Fibroblast of skin of left quadriceps (primary cell): ENCODE results near the gene MAPRE2.
"Not testable (repeated sequence)": the region's sequence is repeated elsewhere in the genome, so short reads cannot be mapped to it uniquely, and the experiment has no call there.

Experiments used
- DNase-seq, 2 experiments: peaks; one replicate each; pipeline ENCODE4 v3.0.0-alpha.2; 2013; ENCODE audit warnings: low read depth in 2 of 2

MAPRE2 gene

GRCh38 chr18:35091841-35092240, 50.6 kb downstream of the MAPRE2 start:
- DNase-seq: no peak

GRCh38 chr18:35095983-35096676, 54.9 kb downstream of the MAPRE2 start:
- no peak for DNase-seq

GRCh38 chr18:35096677-35097011, 55.4 kb downstream of the MAPRE2 start:
- DNase-seq: no peak

GRCh38 chr18:35097195-35097594, 56.0 kb downstream of the MAPRE2 start:
- DNase-seq: no peak

DNA sequence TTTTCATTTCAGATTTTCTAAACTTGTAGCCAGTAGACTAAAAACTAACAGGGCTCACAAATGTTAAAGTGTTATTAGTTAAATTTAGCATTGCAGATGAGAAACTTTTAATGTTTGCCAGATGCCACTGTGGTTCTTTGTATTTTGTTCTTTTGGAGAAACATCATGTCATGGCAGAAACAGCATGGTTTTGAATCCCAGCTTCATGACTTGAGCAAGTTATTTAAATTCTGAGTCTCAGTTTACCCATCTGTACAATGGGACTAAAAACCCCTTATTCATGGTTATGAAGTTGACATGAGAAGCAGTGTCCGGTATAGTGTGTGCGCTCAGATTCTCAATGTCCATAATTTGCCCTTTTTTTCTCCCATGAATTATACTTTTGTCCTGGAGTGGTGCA, 56.5 kb downstream of the MAPRE2 start:
- no peak for DNase-seq

DNA sequence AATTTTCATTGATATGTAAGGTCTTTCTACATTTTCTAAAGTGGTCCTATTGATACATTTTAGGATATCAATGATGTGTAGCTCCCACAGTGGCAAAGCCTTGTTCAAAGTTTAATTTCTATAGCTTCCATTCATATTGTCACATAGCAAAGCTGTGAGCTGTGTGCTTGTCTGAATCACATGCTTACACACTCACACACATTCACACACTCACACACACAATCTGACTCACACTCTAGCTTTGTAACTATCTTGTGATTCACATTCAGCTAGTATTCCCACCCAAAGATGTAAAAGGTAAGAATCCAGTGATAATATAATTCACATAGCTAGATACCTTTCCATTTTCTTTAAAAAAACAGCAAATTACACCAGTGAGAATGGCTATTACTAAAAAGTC, 58.7 kb downstream of the MAPRE2 start:
- no peak for DNase-seq

GRCh38 chr18:35104391-35105051, 63.3 kb downstream of the MAPRE2 start:
- DNase-seq: no peak

- DNase-seq: no peak
Measured at GRCh38 chr18:35106013-35106844, 65.0 kb downstream of the MAPRE2 start.

DNA sequence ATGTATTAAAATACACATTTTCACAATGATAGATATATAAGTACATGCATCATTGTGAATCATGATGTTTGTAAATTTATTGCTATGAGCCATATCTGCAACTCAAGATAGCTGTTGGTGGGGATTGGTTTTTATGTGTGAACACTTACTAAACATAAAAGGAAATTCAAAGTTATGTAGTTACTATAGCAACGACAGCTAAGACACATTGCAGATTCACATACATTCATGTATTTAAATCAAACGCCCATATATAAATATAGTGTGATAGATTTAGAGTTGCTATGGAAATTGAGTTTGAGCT, 65.6 kb downstream of the MAPRE2 start:
- DNase-seq: no peak

- no peak for DNase-seq
Measured at GRCh38 chr18:35107216-35107615, 66.0 kb downstream of the MAPRE2 start.

- not testable (repeated sequence) for DNase-seq
Measured at GRCh38 chr18:35108088-35108487, 66.9 kb downstream of the MAPRE2 start.

DNA sequence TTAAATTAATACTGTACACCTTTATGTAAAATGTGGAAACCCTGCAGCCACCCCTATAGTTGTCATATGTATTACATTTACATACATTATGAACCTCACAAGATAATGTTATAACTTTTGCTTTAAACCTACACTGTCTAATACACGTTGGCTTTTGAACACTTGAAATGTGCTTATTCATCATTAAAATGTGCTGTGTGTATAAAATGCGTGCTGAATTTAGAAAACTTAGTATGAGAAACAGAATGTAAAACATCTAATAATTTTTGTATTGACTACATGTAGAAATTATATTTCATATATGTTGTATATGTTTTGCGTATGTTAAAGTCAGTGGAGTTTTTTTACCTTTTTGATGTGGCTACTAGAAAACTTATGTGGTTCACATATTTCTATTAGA, 68.8 kb downstream of the MAPRE2 start:
- DNase-seq: no peak

DNA sequence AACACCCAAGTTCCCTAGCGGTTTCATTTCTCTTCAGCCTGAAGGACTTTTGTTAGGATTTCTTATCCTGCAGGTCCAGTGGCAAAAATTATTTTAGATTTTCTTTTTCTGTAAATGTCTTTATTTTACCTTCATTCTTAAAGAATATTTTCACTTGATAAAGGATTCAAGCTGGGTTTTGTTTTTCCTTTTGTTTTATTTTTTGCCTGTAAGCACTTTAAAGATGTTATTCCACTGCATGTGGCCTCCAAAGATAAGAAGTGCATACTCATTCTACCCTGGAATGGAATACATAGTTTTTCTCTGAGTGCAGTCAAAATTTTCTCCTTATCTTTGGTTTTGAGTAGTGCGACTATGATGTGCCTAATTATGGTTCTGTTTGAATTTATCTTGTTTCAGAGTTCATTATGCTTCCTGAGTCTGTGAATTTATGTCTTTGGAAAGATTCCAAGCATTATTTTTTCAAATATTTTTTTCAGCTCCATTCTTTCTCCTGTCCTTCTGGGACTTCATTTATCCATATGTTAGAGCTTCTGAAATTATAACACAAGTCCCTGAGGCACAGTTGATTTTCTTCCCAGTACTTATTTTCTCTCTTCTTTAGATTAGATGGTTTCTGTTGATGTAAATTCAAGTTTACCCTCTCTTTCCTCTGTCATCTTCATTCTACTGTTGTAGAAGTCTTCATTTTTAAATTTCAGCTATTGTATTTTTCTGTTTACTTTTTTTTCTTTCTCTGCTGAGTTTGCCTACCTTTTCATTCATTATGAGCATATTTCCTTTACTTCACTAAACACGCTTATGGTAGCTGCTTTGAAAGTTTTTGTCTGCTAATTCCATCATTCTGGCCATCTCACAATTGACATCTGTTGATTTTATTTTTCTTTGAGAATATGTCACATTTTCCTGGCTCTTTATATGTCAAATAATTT, 69.6 kb downstream of the MAPRE2 start:
- no peak for DNase-seq

- DNase-seq: no peak
Measured at GRCh38 chr18:35112696-35113095, 71.5 kb downstream of the MAPRE2 start.

- no peak for DNase-seq
Measured at GRCh38 chr18:35114305-35114704, 73.1 kb downstream of the MAPRE2 start.

- no peak for DNase-seq
Measured at GRCh38 chr18:35116784-35117318, 75.6 kb downstream of the MAPRE2 start.

DNA sequence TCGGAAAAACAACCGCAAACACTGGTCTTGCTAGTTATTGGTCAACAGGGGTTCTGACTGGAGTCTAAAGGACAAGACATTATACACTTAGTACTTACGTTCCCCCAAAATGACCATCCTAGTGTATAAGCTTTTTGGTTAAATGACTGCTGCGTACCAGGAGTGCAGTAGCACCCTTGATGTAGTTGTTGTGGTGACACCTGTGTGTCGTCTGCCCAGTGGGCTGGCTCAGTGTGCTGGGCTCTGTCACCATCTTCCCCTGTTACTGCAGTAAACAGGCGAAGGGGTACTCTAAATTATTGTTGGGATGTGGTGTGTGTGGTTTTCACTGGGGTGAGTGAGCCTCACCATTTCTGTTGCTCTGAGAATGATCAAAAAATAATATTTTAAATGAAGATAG, 76.2 kb downstream of the MAPRE2 start:
- DNase-seq: no peak

GRCh38 chr18:35117951-35118411, 76.8 kb downstream of the MAPRE2 start:
- DNase-seq: peak in 1 of 2 experiments; percentile 10

- no peak for DNase-seq
Measured at GRCh38 chr18:35118641-35119040, 77.4 kb downstream of the MAPRE2 start.

- no peak for DNase-seq
Measured at GRCh38 chr18:35121038-35121437, 79.8 kb downstream of the MAPRE2 start.

DNA sequence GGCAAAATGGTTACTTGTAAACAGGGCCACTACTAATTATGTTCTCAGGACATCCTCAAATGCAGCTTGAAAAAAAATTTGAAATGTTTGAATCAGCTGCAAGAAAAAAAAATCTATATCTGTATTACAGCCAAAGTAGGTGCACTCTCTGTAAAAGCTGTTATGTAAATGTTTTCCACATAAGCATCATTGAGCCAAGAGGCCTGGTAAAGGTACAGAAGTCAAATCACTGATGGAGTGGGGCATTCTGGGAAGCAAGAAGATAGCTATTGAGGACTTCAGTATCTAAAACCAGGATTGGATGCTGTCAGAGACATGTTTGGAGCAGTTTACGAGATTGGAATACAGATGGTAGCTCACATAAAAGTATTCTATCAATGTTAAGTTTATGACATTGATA, 80.3 kb downstream of the MAPRE2 start:
- no peak for DNase-seq
